ENCODE measurements around the gene ABCA5. TPM values are rescaled to one million over a fixed set of nuclear protein-coding genes. Genes with fewer than 3 reads are reported as not detected.

Gene ABCA5
- total RNA-seq, 1 donor from 2014 or later = 18.7 TPM

DNA sequence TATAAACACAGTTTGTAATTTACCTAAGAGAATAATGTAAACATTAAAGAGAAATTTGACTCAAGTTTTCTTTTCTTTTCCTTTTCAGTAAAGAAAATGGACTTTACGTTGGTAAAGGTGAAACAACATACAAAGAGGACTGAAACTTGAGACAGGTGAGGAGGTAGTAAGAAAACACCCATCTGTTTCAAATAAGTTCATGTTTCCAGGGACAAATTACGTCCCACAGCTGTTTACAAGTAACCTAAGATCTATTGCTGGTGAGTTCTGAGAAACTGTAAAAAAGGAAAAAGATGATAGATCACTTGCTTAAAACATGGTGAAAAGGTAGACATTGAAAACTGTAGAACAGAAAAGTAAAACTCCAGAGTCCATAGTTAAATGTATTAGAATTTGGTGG, 4.8 kb upstream of the ABCA5 start:
- Mint-ChIP-seq H3K4me3 (ENCODE audit: unreplicated experiment) (no peak overlapping the region), H3K9me3 (ENCODE audit: unreplicated experiment) (no peaks in the 10 kb centered on the region), H3K36me3 (ENCODE audit: low read depth, unreplicated experiment) (no peaks in the 10 kb centered on the region), H3K4me1 (ENCODE audit: unreplicated experiment) (no peaks in the 10 kb centered on the region), H3K27ac (ENCODE audit: unreplicated experiment) (no peak overlapping the region), H3K27me3 (ENCODE audit: unreplicated experiment) (peaks cover 2% of the 10 kb centered on the region)
- no peak for DNase-seq (ENCODE audit: low spot score)
- TF ChIP-seq, protein P1, sequence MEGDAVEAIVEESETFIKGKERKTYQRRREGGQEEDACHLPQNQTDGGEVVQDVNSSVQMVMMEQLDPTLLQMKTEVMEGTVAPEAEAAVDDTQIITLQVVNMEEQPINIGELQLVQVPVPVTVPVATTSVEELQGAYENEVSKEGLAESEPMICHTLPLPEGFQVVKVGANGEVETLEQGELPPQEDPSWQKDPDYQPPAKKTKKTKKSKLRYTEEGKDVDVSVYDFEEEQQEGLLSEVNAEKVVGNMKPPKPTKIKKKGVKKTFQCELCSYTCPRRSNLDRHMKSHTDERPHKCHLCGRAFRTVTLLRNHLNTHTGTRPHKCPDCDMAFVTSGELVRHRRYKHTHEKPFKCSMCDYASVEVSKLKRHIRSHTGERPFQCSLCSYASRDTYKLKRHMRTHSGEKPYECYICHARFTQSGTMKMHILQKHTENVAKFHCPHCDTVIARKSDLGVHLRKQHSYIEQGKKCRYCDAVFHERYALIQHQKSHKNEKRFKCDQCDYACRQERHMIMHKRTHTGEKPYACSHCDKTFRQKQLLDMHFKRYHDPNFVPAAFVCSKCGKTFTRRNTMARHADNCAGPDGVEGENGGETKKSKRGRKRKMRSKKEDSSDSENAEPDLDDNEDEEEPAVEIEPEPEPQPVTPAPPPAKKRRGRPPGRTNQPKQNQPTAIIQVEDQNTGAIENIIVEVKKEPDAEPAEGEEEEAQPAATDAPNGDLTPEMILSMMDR (IDR thresholded peaks at IDR 0.05; ENCODE audit: unreplicated experiment) = no peak

DNA sequence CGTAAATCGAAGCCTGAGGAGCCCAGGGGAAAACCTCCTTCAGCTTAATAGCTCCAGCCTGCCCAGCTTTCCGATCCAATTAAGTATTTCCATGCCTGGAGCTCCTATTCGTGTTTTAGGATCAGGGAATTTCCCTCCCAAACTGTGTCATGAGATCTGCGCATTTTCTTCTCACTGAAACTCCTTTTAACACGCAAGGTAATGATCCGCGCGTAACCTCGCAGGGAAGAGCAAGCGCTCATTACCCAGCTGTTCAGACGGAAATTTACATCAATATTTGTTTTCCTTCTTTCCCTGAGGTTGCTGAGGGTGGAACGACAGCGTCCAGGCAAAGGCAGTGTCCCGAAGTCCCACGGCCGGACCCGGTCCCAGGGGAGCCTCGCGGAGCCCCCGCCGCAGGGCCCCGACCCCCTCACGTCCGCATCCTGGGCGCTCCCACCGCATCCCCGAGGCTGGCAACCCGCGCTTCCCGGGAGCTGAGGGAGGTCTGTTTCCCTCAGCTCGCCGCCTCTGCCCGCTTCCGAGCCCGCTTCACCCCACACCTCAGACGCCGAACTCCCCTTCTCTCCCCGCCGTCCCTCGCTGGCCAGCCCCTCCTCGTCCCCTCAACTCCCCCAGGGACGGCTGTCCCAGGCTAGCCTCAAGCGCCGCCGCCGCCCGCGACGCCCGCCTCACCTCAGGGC, 415 bp downstream of the ABCA5 start:
- peak overlapping the region; percentile 90 for H3K27ac Mint-ChIP-seq (ENCODE audit: unreplicated experiment)
- TF ChIP-seq, protein P1 (IDR thresholded peaks at IDR 0.05; ENCODE audit: unreplicated experiment) = no peak

DNA sequence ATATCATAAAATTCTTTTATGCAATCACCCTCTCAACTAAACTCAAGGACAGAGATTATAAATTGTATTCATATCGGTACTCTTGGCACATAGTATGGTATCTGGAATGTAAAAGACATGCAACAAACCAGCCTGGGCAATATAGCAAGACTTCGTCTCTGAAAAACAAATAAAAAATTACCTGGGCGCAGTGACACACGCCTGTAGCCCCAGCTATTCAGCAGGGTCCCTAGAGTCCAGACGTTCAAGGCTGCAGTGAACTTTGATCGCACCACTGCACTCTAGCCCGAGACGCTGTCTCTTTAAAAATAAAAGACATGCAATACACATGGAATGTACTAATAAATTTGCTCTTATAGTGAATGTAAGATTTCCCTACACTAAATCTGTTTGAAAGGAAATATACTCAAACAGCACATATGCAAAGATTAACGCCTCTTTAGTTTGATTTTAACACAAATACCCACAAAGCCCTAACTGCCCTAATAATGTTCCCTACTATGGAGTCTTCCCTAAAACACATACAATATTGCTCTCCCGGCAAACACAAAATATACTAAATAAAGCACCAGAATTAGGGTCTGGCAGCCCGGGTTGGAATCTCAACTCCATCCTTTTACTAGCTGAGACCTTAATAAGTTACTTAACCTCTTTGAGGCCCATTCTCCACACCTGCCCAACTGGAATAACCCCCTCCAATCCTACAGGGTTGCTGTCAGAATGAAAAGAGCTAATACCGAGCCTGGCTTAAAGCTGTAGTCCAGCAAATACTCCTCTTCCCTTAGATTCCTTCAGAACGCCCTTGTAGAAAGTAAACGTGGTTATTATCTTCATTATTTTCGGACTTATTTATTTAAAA, 1.2 kb downstream of the ABCA5 start:
- peaks cover 7% of the 10 kb centered on the region for H3K4me1 Mint-ChIP-seq (ENCODE audit: unreplicated experiment)
- H3K9me3 Mint-ChIP-seq (ENCODE audit: unreplicated experiment) = no peaks in the 10 kb centered on the region
- no peak for DNase-seq (ENCODE audit: low spot score)
- TF ChIP-seq, protein P1 (IDR thresholded peaks at IDR 0.05; ENCODE audit: unreplicated experiment) = no peak
- H3K4me3 Mint-ChIP-seq (ENCODE audit: unreplicated experiment) = peak overlapping the region; percentile 98
- H3K27me3 Mint-ChIP-seq (ENCODE audit: unreplicated experiment) = no peaks in the 10 kb centered on the region
- no peaks in the 10 kb centered on the region for H3K36me3 Mint-ChIP-seq (ENCODE audit: low read depth, unreplicated experiment)
- H3K27ac Mint-ChIP-seq (ENCODE audit: unreplicated experiment) = no peak overlapping the region

More for the DNA sequence above, 415 bp downstream of the ABCA5 start:
- Mint-ChIP-seq H3K4me3 (ENCODE audit: unreplicated experiment) (peak overlapping the region; percentile 98), H3K4me1 (ENCODE audit: unreplicated experiment) (peaks cover 7% of the 10 kb centered on the region), H3K36me3 (ENCODE audit: low read depth, unreplicated experiment) (no peaks in the 10 kb centered on the region), H3K9me3 (ENCODE audit: unreplicated experiment) (no peaks in the 10 kb centered on the region), H3K27me3 (ENCODE audit: unreplicated experiment) (no peaks in the 10 kb centered on the region)
- DNase-seq (ENCODE audit: low spot score) = no peak

DNA sequence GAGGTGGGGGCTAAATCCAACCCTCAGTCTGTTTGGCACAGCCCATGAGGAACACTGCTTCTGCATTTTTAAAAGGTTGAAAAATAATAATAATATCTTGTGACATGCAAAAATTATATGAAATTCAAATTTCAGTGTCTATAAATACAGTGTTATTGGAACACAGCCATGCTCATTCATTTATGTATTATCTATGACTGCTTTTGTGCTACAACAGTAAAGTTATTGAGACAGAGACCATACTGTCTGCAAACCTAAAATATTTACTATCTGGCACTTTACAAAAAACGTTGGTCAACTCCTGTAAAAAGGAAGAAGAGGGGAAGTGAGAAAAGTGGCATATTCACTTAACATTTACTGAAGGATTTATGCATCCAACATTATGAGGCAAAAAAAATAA, 3.1 kb downstream of the ABCA5 start:
- H3K9me3 Mint-ChIP-seq (ENCODE audit: unreplicated experiment) = no peaks in the 10 kb centered on the region
- H3K4me3 Mint-ChIP-seq (ENCODE audit: unreplicated experiment) = no peak overlapping the region
- H3K27ac Mint-ChIP-seq (ENCODE audit: unreplicated experiment) = no peak overlapping the region
- TF ChIP-seq, protein P1 (IDR thresholded peaks at IDR 0.05; ENCODE audit: unreplicated experiment) = no peak
- no peaks in the 10 kb centered on the region for H3K27me3 Mint-ChIP-seq (ENCODE audit: unreplicated experiment)
- DNase-seq (ENCODE audit: low spot score) = no peak
- H3K4me1 Mint-ChIP-seq (ENCODE audit: unreplicated experiment) = peaks cover 7% of the 10 kb centered on the region
- no peaks in the 10 kb centered on the region for H3K36me3 Mint-ChIP-seq (ENCODE audit: low read depth, unreplicated experiment)

DNA sequence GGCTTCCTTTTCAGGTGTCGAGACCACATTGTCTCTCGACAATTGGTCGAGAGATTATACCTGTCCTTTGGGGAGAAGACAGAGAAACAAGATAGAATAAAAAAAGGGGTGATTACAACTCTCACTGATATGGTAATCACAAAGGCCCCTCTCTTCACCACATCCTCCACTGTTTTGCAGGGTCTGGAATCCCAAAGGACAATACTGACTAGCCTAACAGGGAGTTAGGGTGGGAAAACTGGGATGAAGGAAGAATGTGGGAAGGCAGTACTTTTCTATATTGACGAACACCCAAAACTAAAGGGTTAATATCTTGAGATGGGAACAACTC, 6.1 kb downstream of the ABCA5 start:
- Mint-ChIP-seq H3K4me3 (ENCODE audit: unreplicated experiment) (no peak overlapping the region), H3K4me1 (ENCODE audit: unreplicated experiment) (peaks cover 2% of the 10 kb centered on the region), H3K36me3 (ENCODE audit: low read depth, unreplicated experiment) (no peaks in the 10 kb centered on the region), H3K9me3 (ENCODE audit: unreplicated experiment) (no peaks in the 10 kb centered on the region), H3K27me3 (ENCODE audit: unreplicated experiment) (no peaks in the 10 kb centered on the region), H3K27ac (ENCODE audit: unreplicated experiment) (no peak overlapping the region)
- DNase-seq (ENCODE audit: low spot score) = no peak
- TF ChIP-seq, protein P1 (IDR thresholded peaks at IDR 0.05; ENCODE audit: unreplicated experiment) = no peak

Data from endothelial cell (in vitro differentiated cells).